NCI-H1417 (cell line): ENCODE data around the gene MAP3K13.
A peak's percentile ranks its signal among the peaks of the same experiment; 100 is the strongest.

Experiments
- DNase-seq, 3 experiments: peaks; one replicate each; lab custom pipeline; 2025; lab: John Stamatoyannopoulos, UW

MAP3K13 gene

GRCh38 chr3:185508335-185508991 lies 145.5 kb downstream of the MAP3K13 start:
- DNase-seq = no peak

- no peak for DNase-seq
Observed at GRCh38 chr3:185511711-185512110, 148.8 kb downstream of the MAP3K13 start.

- DNase-seq = no peak
Observed at GRCh38 chr3:185517387-185518130, 154.6 kb downstream of the MAP3K13 start.

GRCh38 chr3:185519021-185519420 lies 156.1 kb downstream of the MAP3K13 start:
- peak in 1 of 3 experiments; percentile 42 for DNase-seq

- DNase-seq = no peak
Observed at GRCh38 chr3:185521349-185522138, 158.6 kb downstream of the MAP3K13 start.

- no peak for DNase-seq
Observed at GRCh38 chr3:185526349-185526951, 163.5 kb downstream of the MAP3K13 start.

GRCh38 chr3:185527364-185527763 lies 164.4 kb downstream of the MAP3K13 start:
- DNase-seq = no peak

- DNase-seq = no peak
Observed at GRCh38 chr3:185528532-185528931, 165.6 kb downstream of the MAP3K13 start.

GRCh38 chr3:185530856-185531255 lies 167.9 kb downstream of the MAP3K13 start:
- no peak for DNase-seq

GRCh38 chr3:185532901-185533300 lies 170.0 kb downstream of the MAP3K13 start:
- no peak for DNase-seq

GRCh38 chr3:185534511-185534910 lies 171.6 kb downstream of the MAP3K13 start:
- no peak for DNase-seq

- DNase-seq = peak in 2 of 3 experiments; percentile 24 to 28
Observed at GRCh38 chr3:185537369-185537970, 174.5 kb downstream of the MAP3K13 start.
